ENCODE data around the gene KRT25.
A peak's percentile ranks its signal among the peaks of the same experiment; 100 is the strongest.

DNA sequence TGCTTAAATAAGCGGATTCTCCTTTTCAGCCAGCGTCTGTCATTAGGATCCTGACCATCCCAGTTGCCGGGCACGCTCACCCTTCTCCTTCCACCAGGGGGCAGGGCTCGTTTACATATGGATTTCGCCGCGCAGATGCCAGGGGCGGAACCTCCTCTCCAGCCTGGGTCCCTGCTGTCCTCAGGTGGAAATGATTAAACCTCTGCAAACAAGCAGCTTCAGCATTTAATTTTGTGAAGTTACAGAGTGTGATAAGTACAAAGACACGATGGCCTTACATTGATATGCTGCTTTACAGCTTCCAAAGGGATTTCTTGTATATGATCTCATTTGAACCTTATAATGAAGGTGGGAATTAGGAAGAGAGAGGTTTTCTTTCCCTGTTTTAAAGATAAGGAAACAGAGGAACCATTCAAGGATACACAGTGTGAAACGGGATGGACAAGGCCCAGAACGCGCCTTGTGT lies 48.5 kb upstream of the KRT25 start:
- TF ChIP-seq CTCF (IDR thresholded peaks at IDR 0.05; ENCODE audit: low read depth, low read length) = peak; percentile 87
- TF ChIP-seq EZH2phosphoT487 (IDR thresholded peaks at IDR 0.05; ENCODE audit: low read depth) = no peak

Measured in OCI-LY3 (cell line).